Measurements from ENCODE around the gene RARG.

The RARG gene

DNA sequence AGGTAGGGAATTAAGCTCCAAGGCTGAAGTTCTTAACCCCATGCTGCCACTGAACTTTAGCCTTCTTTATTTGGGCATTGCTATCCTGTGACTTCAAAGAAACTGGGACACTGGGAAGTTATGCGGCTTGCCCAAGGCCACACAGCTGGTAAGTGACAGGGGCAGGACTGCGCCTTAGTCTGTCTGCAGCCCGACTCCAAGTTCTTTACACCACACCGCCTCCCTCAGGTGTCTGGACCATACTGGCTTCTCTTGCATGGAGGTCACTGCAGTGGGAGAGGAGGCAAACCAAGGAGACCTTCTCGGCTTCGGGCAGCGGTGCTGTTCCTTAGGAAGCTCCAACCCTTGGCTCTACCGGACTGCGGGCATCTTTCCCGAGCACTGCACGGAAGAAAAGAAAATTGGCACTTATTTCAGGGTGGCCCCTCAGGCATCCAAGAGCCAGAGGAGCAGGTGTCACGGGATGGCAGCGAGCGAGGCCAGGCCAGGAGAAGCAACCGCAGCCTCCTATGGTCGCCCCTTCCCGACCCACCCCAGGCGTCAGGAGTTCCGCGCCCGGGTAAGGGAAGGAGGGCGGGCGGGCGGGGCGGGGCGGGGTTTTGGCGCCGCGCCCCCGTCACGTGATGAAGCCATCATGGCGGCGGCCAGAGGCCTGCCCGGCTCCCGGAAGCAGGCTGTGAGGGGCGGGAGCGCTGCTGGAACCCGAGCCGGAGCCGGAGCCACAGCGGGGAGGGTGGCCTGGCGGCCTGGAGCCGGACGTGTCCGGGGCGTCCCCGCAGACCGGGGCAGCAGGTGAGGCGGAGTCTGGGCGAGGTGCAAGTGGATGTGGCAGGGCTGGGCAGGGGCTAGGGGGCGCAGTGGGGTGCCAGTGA is 19.7 kb upstream of the RARG start:
- TF ChIP-seq EGR1 (IDR thresholded peaks at IDR 0.05) (no peak; the same call in 1 of the 2 replicates), TEAD4 (IDR thresholded peaks at IDR 0.05) (peak; percentile 26; the same call in 1 of the 2 replicates), FOXM1 (IDR thresholded peaks at IDR 0.05; ENCODE audit: borderline replicate concordance, low read depth) (no peak; the same call in 1 of the 2 replicates), RAD21 (IDR thresholded peaks at IDR 0.05; ENCODE audit: low read depth) (peak; percentile 76), TCF12 (IDR thresholded peaks at IDR 0.05; ENCODE audit: low read depth) (peak; percentile 11; the same call in 1 of the 2 replicates), ZBTB7A (IDR thresholded peaks at IDR 0.05; ENCODE audit: low read depth) (peak; percentile 80; the same call in 1 of the 2 replicates), EP300 (IDR thresholded peaks at IDR 0.05; ENCODE audit: borderline replicate concordance) (no peak), TAF1 (IDR thresholded peaks at IDR 0.05; ENCODE audit: low read depth) (peak; percentile 77), CEBPB (IDR thresholded peaks at IDR 0.05) (no peak), CREB1 (IDR thresholded peaks at IDR 0.05; ENCODE audit: low read depth) (no peak), NFIC (IDR thresholded peaks at IDR 0.05) (peak; percentile 58; the same call in 1 of the 2 replicates), YY1 (IDR thresholded peaks at IDR 0.05; ENCODE audit: low read depth) (peak; percentile 95)
- TF ChIP-seq, protein P1, sequence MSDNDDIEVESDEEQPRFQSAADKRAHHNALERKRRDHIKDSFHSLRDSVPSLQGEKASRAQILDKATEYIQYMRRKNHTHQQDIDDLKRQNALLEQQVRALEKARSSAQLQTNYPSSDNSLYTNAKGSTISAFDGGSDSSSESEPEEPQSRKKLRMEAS (IDR thresholded peaks at IDR 0.05): 0 out of 2 replicates have a peak, but pooled peaks have one; percentile 18
- TF ChIP-seq, protein P2, sequence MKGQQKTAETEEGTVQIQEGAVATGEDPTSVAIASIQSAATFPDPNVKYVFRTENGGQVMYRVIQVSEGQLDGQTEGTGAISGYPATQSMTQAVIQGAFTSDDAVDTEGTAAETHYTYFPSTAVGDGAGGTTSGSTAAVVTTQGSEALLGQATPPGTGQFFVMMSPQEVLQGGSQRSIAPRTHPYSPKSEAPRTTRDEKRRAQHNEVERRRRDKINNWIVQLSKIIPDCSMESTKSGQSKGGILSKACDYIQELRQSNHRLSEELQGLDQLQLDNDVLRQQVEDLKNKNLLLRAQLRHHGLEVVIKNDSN (IDR thresholded peaks at IDR 0.05): peak; percentile 95
- TF ChIP-seq, protein P3, sequence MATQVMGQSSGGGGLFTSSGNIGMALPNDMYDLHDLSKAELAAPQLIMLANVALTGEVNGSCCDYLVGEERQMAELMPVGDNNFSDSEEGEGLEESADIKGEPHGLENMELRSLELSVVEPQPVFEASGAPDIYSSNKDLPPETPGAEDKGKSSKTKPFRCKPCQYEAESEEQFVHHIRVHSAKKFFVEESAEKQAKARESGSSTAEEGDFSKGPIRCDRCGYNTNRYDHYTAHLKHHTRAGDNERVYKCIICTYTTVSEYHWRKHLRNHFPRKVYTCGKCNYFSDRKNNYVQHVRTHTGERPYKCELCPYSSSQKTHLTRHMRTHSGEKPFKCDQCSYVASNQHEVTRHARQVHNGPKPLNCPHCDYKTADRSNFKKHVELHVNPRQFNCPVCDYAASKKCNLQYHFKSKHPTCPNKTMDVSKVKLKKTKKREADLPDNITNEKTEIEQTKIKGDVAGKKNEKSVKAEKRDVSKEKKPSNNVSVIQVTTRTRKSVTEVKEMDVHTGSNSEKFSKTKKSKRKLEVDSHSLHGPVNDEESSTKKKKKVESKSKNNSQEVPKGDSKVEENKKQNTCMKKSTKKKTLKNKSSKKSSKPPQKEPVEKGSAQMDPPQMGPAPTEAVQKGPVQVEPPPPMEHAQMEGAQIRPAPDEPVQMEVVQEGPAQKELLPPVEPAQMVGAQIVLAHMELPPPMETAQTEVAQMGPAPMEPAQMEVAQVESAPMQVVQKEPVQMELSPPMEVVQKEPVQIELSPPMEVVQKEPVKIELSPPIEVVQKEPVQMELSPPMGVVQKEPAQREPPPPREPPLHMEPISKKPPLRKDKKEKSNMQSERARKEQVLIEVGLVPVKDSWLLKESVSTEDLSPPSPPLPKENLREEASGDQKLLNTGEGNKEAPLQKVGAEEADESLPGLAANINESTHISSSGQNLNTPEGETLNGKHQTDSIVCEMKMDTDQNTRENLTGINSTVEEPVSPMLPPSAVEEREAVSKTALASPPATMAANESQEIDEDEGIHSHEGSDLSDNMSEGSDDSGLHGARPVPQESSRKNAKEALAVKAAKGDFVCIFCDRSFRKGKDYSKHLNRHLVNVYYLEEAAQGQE (IDR thresholded peaks at IDR 0.05; ENCODE audit: low read depth): no peak

DNA sequence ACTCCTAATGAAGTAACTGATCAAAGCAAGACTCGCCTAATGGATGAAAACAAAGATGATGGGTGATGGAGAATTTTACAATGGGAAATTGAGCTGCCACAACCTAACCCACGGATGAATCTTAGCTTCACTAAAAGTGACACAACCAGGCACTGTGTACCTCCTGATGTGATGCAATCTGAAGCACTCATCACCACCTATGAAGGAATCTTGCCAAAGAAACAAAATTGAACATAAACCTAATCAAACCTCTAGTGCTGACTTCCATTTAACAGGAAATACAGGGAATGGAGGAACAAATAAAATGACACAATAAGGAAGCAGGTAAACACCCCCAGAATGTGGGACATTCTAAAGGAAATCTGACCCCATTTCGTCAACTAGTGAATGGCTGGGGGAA is 13.3 kb upstream of the RARG start:
- no peak for TF ChIP-seq CEBPB (IDR thresholded peaks at IDR 0.05)

DNA sequence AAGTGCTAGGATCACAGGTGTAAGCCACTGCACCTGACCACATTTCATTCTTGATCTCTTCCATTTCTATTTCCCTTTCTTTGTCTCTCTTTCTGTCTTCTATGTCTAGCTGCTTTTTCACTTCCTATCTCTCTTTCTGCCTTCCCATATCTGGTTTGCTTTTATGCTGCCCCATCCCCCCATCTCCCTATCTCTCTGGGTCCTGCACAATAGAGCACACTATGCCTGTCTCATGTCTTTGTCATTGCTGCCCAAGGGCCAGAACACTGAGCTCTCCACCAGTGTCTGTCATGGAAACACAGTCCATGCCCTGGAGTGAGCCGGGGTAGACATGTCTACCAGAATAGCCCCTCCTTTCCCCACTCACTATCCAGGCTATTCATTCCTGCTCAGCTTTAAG is 12.3 kb upstream of the RARG start:
- TF ChIP-seq, protein P1 (IDR thresholded peaks at IDR 0.05): no peak
- TF ChIP-seq NFIC (IDR thresholded peaks at IDR 0.05): no peak
- no peak for TF ChIP-seq RAD21 (IDR thresholded peaks at IDR 0.05; ENCODE audit: low read depth)
- no peak for TF ChIP-seq FOXM1 (IDR thresholded peaks at IDR 0.05; ENCODE audit: borderline replicate concordance, low read depth)
- no peak for TF ChIP-seq CREB1 (IDR thresholded peaks at IDR 0.05; ENCODE audit: low read depth)
- TF ChIP-seq TCF12 (IDR thresholded peaks at IDR 0.05; ENCODE audit: low read depth): no peak
- no peak for TF ChIP-seq EGR1 (IDR thresholded peaks at IDR 0.05)
- TF ChIP-seq EP300 (IDR thresholded peaks at IDR 0.05; ENCODE audit: borderline replicate concordance): no peak
- TF ChIP-seq TAF1 (IDR thresholded peaks at IDR 0.05; ENCODE audit: low read depth): no peak
- TF ChIP-seq CEBPB (IDR thresholded peaks at IDR 0.05): no peak
- TF ChIP-seq TEAD4 (IDR thresholded peaks at IDR 0.05): no peak
- TF ChIP-seq, protein P2 (IDR thresholded peaks at IDR 0.05): no peak
- TF ChIP-seq ZBTB7A (IDR thresholded peaks at IDR 0.05; ENCODE audit: low read depth): no peak
- TF ChIP-seq, protein P3 (IDR thresholded peaks at IDR 0.05; ENCODE audit: low read depth): no peak
- TF ChIP-seq YY1 (IDR thresholded peaks at IDR 0.05; ENCODE audit: low read depth): no peak

DNA sequence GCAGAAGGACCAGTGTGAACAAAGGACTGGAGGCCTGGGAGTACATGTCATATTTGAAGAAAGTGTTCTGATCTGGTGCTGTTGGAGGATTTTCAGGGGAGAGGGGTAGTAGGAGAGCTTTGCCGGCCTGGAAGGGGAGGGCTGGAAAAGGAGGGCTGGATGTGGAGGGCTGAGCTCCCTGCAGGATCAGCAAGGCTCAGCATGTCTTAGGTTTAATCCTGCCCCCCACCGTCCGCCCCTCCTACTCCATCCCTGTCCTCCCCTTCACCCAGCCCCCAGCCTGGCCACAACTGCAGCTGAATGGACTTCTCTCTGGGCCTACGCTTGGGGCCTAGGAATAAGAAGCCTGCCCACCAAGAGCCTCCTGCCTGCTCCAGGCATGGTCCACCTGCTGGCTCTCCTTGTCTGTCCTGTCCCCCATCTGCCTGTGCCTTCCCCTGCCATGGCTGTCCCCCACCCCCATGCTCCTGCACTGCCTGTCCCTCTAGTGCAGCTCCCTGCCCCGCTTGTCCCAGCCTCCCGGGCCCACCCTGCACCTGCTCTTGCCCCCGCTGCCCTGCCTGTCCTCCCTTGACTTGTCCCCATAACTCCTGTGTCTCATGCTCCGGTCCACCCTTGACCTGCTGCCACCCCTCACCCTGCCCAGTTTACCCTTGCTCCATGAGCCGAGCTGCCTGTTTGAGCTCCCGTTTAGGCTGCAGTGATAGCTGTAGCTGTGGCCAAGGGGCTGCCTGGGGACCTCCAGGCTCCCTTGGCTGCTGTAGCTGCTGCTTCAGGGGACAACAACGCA is 9.8 kb upstream of the RARG start:
- TF ChIP-seq TEAD4 (IDR thresholded peaks at IDR 0.05): no peak
- no peak for TF ChIP-seq FOXM1 (IDR thresholded peaks at IDR 0.05; ENCODE audit: borderline replicate concordance, low read depth)
- TF ChIP-seq ZBTB7A (IDR thresholded peaks at IDR 0.05; ENCODE audit: low read depth): no peak
- TF ChIP-seq EGR1 (IDR thresholded peaks at IDR 0.05): no peak
- no peak for TF ChIP-seq CREB1 (IDR thresholded peaks at IDR 0.05; ENCODE audit: low read depth)
- TF ChIP-seq CEBPB (IDR thresholded peaks at IDR 0.05): no peak
- TF ChIP-seq, protein P3 (IDR thresholded peaks at IDR 0.05; ENCODE audit: low read depth): no peak
- no peak for TF ChIP-seq NFIC (IDR thresholded peaks at IDR 0.05)
- no peak for TF ChIP-seq TCF12 (IDR thresholded peaks at IDR 0.05; ENCODE audit: low read depth)
- no peak for TF ChIP-seq YY1 (IDR thresholded peaks at IDR 0.05; ENCODE audit: low read depth)
- no peak for TF ChIP-seq EP300 (IDR thresholded peaks at IDR 0.05; ENCODE audit: borderline replicate concordance)
- TF ChIP-seq, protein P1 (IDR thresholded peaks at IDR 0.05): no peak
- no peak for TF ChIP-seq TAF1 (IDR thresholded peaks at IDR 0.05; ENCODE audit: low read depth)
- TF ChIP-seq, protein P2 (IDR thresholded peaks at IDR 0.05): no peak

All from Ishikawa (cell line).